Choroid plexus epithelial cell (primary cell): Measurements from ENCODE around the gene MRTO4.
"Not testable (repeated sequence)": the region's sequence is repeated elsewhere in the genome, so short reads cannot be mapped to it uniquely, and the experiment has no call there.

Experiments used
- DNase-seq: peaks from one replicate; pipeline ENCODE4 v3.0.0-alpha.2; 2010; ENCODE audit warnings: low read depth
- H3K4me3 ChIP-seq: 2 replicates; pipeline ENCODE4 v1.5.1; 2011; ENCODE audit warnings: low read depth, mild to moderate bottlenecking, control low read depth, low read length, moderate library complexity
- CTCF ChIP-seq: conservative IDR thresholded peaks from 2 replicates; pipeline ENCODE4 v1.5.1; 2011; ENCODE audit warnings: low read depth, mild to moderate bottlenecking, control low read depth, inconsistent platforms, low read length, moderate library complexity

Gene MRTO4

GRCh38 chr1:19250629-19251304 is 838 bp upstream of the MRTO4 start:
- no peak for TF ChIP-seq CTCF
- peak overlapping the region; percentile 67 for H3K4me3 ChIP-seq

GRCh38 chr1:19254416-19254815 is 2.8 kb downstream of the MRTO4 start:
- no peak overlapping the region for H3K4me3 ChIP-seq
- TF ChIP-seq CTCF = no peak

More at GRCh38 chr1:19250629-19251304, 838 bp upstream of the MRTO4 start:
- DNase-seq = no peak

GRCh38 chr1:19255288-19255687 is 3.7 kb downstream of the MRTO4 start:
- H3K4me3 ChIP-seq = no peak overlapping the region
- no peak for TF ChIP-seq CTCF
- DNase-seq = no peak

More at GRCh38 chr1:19254416-19254815, 2.8 kb downstream of the MRTO4 start:
- DNase-seq = no peak

- not testable (repeated sequence) for H3K4me3 ChIP-seq, DNase-seq
Observed at GRCh38 chr1:19256301-19256700, 4.7 kb downstream of the MRTO4 start.

- no peak for TF ChIP-seq CTCF
- H3K4me3 ChIP-seq = no peak overlapping the region
- peak; percentile 18 for DNase-seq
Observed at GRCh38 chr1:19257178-19257914, 5.7 kb downstream of the MRTO4 start.

GRCh38 chr1:19258353-19258752 is 6.7 kb downstream of the MRTO4 start:
- H3K4me3 ChIP-seq = no peak overlapping the region
- DNase-seq = no peak
- TF ChIP-seq CTCF = no peak

- no peak for TF ChIP-seq CTCF
- peak; percentile 72 for DNase-seq
- no peak overlapping the region for H3K4me3 ChIP-seq
Observed at GRCh38 chr1:19260211-19261138, 8.9 kb downstream of the MRTO4 start.
